ENCODE measurements around the gene UBALD1. TPM values are rescaled to one million over a fixed set of nuclear protein-coding genes. Genes with fewer than 3 reads are reported as not detected.
"Not testable (repeated sequence)": the region's sequence is repeated elsewhere in the genome, so short reads cannot be mapped to it uniquely, and the experiment has no call there.

Gene UBALD1
- total RNA-seq, 1 donor from 2014 or later, result 4.6 TPM

- TF ChIP-seq, protein P1, sequence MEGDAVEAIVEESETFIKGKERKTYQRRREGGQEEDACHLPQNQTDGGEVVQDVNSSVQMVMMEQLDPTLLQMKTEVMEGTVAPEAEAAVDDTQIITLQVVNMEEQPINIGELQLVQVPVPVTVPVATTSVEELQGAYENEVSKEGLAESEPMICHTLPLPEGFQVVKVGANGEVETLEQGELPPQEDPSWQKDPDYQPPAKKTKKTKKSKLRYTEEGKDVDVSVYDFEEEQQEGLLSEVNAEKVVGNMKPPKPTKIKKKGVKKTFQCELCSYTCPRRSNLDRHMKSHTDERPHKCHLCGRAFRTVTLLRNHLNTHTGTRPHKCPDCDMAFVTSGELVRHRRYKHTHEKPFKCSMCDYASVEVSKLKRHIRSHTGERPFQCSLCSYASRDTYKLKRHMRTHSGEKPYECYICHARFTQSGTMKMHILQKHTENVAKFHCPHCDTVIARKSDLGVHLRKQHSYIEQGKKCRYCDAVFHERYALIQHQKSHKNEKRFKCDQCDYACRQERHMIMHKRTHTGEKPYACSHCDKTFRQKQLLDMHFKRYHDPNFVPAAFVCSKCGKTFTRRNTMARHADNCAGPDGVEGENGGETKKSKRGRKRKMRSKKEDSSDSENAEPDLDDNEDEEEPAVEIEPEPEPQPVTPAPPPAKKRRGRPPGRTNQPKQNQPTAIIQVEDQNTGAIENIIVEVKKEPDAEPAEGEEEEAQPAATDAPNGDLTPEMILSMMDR (IDR thresholded peaks at IDR 0.05), result no peak
- Histone ChIP-seq H3K4me1 (no peaks in the 10 kb centered on the region), H3K27ac (no peak overlapping the region), H3K27me3 (no peaks in the 10 kb centered on the region), H3K9me3 (peaks cover 0 to 4% of the 10 kb centered on the region in 2 donors), H3K4me3 (no peak overlapping the region), H3K36me3 (no peaks in the 10 kb centered on the region)
- intact Hi-C loops (cut with DNase I), result no loop called here
- no peak for DNase-seq (ENCODE audit: low spot score in 2 of 2)
These were observed 30.8 kb downstream of the UBALD1 start for GRCh38 chr16:4583906-4584305.

DNA sequence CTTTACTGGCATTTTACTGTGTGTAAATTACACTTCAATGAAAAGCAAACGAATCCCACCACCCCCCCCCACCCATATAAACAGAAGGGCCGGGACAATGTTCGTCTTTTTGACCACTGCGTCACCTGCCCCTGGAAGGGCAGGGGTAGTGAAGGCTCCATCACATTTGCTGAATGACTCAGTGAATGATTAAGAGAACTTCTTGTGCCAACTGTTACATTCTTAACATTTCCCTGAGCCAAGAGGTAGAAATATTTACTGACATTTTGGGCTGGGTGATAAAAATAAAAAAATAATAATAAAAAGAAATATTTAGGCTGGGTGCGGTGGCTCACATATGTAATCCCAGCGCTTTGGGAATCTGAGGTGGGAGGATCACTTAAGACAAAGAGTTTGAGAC is 34.4 kb downstream of the UBALD1 start:
- no peak overlapping the region for H3K4me3 ChIP-seq
- no peaks in the 10 kb centered on the region for H3K4me1 ChIP-seq
- no peaks in the 10 kb centered on the region for H3K27me3 ChIP-seq
- TF ChIP-seq, protein P1 (IDR thresholded peaks at IDR 0.05), result no peak
- no peaks in the 10 kb centered on the region for H3K9me3 ChIP-seq
- H3K36me3 ChIP-seq, result no peaks in the 10 kb centered on the region
- H3K27ac ChIP-seq, result no peak overlapping the region
- intact Hi-C loops (cut with DNase I), result no loop called here
- no peak for DNase-seq (ENCODE audit: low spot score in 2 of 2)

DNA sequence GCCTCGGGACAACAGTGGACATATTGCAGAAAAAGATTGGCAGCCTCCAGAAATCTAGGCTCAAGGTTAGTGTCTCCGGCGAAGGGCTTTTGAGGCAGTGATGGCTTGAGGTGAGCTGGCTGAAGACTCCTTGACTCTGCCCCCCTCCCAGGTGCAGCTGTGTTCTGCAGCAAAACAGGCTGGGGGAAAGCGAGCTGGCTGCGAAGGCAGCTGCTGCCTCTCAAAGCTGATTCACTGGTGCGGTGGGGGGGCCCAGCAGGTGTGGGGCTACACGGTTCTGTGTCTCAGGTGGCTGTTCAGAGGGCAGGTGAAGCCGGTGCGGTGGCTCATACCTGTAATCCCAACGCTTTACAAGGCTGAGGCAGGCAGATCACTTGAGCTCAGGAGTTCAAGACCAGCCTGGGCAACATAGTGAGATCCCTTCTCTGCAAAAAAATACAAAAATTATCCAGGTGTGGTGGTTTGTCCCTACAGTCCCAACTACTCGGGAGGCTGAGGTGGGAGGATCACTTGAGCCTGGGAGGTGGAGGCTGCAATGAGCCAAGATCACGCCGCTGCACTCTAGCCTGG is 35.6 kb downstream of the UBALD1 start:
- no peaks in the 10 kb centered on the region for H3K36me3 ChIP-seq
- no peaks in the 10 kb centered on the region for H3K4me1 ChIP-seq
- no peak for DNase-seq (ENCODE audit: low spot score in 2 of 2)
- intact Hi-C loops (cut with DNase I), result no loop called here
- no peaks in the 10 kb centered on the region for H3K27me3 ChIP-seq
- H3K4me3 ChIP-seq, result no peak overlapping the region
- no peaks in the 10 kb centered on the region for H3K9me3 ChIP-seq
- TF ChIP-seq, protein P1 (IDR thresholded peaks at IDR 0.05), result no peak
- no peak overlapping the region for H3K27ac ChIP-seq

GRCh38 chr16:4576008-4576407 is 38.7 kb downstream of the UBALD1 start:
- TF ChIP-seq, protein P1 (IDR thresholded peaks at IDR 0.05), result no peak
- DNase-seq (ENCODE audit: low spot score in 2 of 2), result no peak
- no peak overlapping the region for H3K4me3 ChIP-seq
- H3K27ac ChIP-seq, result no peak overlapping the region
- no peaks in the 10 kb centered on the region for H3K36me3 ChIP-seq
- no peaks in the 10 kb centered on the region for H3K9me3 ChIP-seq
- H3K4me1 ChIP-seq, result no peaks in the 10 kb centered on the region
- intact Hi-C loops (cut with DNase I), result no loop called here
- H3K27me3 ChIP-seq, result no peaks in the 10 kb centered on the region

GRCh38 chr16:4574919-4575705 is 39.6 kb downstream of the UBALD1 start:
- DNase-seq (ENCODE audit: low spot score in 2 of 2), result no peak
- Histone ChIP-seq H3K4me3 (no peak overlapping the region), H3K27me3 (no peaks in the 10 kb centered on the region), H3K4me1 (no peaks in the 10 kb centered on the region), H3K36me3 (no peaks in the 10 kb centered on the region), H3K9me3 (no peaks in the 10 kb centered on the region), H3K27ac (no peak overlapping the region)
- intact Hi-C loops (cut with DNase I), result no loop called here
- TF ChIP-seq, protein P1 (IDR thresholded peaks at IDR 0.05), result no peak

DNA sequence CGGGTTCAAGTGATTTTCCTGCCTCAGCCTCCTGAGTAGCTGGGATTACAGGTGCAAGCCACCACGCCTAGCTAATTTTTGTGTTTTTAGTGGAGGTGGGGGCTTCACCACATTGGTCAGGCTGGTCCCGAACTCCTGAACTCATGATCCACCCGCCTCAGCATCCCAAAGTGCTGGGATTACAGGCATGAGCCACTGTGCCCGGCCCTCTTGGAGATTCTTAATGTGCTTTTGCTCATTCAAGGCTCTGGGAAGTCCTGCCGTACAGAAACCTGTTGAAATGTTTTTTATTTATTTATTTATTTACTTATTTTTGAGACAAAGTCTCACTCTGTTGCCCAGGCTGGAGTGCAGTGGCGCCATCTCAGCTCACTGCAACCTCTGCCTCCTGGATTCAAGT is 40.8 kb downstream of the UBALD1 start:
- H3K27ac ChIP-seq; H3K36me3 ChIP-seq; H3K27me3 ChIP-seq; DNase-seq (ENCODE audit: low spot score in 2 of 2); H3K9me3 ChIP-seq; H3K4me1 ChIP-seq; H3K4me3 ChIP-seq; intact Hi-C loops (cut with DNase I): not testable (repeated sequence)

All from ascending aorta (tissue), 2 donors.